SK-N-MC (cell line): Measurements from ENCODE around the gene CAMSAP1.

Experiments
- DNase-seq: peaks from one replicate; pipeline ENCODE4 v3.0.0-alpha.2; 2011; ENCODE audit warnings: low read depth, low spot score
- H3K27ac ChIP-seq: fragments of 200-600 bp; sonication (generic); 2 replicates; pipeline ENCODE4 v1.5.1; 2016; ENCODE audit warnings: mixed run types
- H3K36me3 ChIP-seq: fragments of 200-600 bp; sonication (generic); 2 replicates; pipeline ENCODE4 v1.6.1; 2017; ENCODE audit warnings: antibody characterized with exemption, low read length, mixed read lengths; ENCODE audit not compliant: insufficient read depth
- H3K4me3 ChIP-seq: fragments of 200-600 bp; sonication (generic); 2 replicates; pipeline ENCODE4 v1.5.1; 2016
- H3K9ac ChIP-seq: fragments of 200-600 bp; sonication (generic); 2 replicates; pipeline ENCODE4 v1.8.0; 2017; ENCODE audit warnings: mixed run types, mixed read lengths; ENCODE audit not compliant: insufficient read length
- H3K9me3 ChIP-seq: fragments of 200-600 bp; sonication (generic); 2 replicates; pipeline ENCODE4 v1.6.1; 2017; ENCODE audit warnings: low read depth, mild to moderate bottlenecking, antibody characterized with exemption, low read length, moderate library complexity, mixed read lengths
- EZH2 ChIP-seq: fragments of 200-600 bp; sonication (generic); IDR thresholded peaks from one replicate; pipeline ENCODE4 v1.6.1; 2017; ENCODE audit warnings: antibody characterized with exemption
- FOXP2 ChIP-seq: optimal IDR thresholded peaks from 2 replicates; pipeline ENCODE3; 2011; ENCODE audit warnings: mild to moderate bottlenecking, moderate library complexity; ENCODE audit not compliant: insufficient read depth; ENCODE audit errors: extremely low read length, control extremely low read depth
- POLR2AphosphoS5 ChIP-seq: IDR thresholded peaks from 2 replicates; pipeline ENCODE4 v1.6.1; 2012; ENCODE audit warnings: mild to moderate bottlenecking, low read depth, low read length, borderline replicate concordance

Gene CAMSAP1

DNA sequence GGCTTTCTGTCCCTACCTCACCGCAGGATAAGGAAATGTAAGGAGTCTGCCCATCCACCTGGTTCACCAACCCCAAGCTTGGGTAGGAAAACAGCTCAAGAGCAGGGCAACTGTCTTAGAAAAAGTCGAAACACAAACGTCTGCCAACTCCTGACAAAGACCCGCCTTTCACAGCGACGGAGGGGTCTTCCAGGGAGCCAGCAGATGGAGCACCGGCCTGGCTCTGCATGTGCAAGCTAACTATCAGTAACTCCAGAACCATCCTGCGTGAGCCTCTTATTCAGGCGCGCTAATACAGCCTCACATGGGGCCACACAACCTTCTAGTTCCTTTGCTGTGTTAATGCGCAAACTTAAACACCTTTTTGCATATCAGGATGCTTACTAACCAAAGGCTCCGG is 26.9 kb downstream of the CAMSAP1 start:
- no peak overlapping the region for H3K4me3 ChIP-seq
- H3K36me3 ChIP-seq: no peaks in the 10 kb centered on the region; the same call in 1 of the 2 replicates
- no peak overlapping the region for H3K27ac ChIP-seq
- no peak overlapping the region for H3K9ac ChIP-seq
- H3K9me3 ChIP-seq: no peaks in the 10 kb centered on the region
- TF ChIP-seq POLR2AphosphoS5 (no peak), EZH2 (no peak), FOXP2 (no peak)
- DNase-seq: no peak

DNA sequence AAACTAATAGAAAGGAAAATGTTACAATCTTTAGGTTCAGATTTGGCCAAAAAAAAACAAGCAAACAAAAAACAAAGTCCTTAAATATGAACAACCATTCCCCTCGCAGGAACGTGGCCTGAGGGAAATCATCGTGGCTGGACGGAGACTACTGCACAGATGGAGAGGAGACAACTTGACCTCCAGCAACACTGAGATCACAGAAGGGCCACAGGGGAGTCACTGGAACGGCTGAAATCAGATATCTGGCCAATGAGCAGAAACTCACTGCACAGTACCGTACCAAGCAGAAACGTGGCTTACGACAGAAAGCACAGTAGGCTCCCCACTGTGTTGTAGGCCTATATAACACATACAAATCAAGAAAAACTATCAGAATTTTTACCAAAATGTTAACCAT is 27.7 kb downstream of the CAMSAP1 start:
- DNase-seq: no peak
- TF ChIP-seq POLR2AphosphoS5 (no peak), EZH2 (no peak), FOXP2 (no peak)
- Histone ChIP-seq H3K27ac (no peak overlapping the region), H3K9me3 (no peaks in the 10 kb centered on the region), H3K36me3 (no peaks in the 10 kb centered on the region; the same call in 1 of the 2 replicates), H3K9ac (no peak overlapping the region), H3K4me3 (no peak overlapping the region)

DNA sequence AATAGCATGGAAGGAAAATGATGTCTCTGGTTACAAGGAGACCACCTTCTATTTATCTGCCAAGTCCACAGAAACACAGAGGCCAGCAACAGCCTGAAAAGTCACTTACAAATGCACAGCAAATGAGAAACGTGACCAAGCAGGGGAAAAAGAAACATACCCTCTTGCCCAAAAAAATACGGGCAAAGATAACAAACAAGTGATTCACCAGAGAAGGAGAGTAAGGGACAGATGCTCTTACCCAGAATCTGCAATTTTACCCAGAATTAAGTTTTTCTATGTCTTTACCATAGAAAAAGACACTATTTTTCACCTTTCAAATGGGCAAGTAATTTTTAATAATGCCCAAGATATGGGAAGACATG is 28.1 kb downstream of the CAMSAP1 start:
- H3K27ac ChIP-seq: no peak overlapping the region

GRCh38 chr9:135878528-135879236 is 28.7 kb downstream of the CAMSAP1 start:
- Histone ChIP-seq H3K4me3 (no peak overlapping the region), H3K27ac (no peak overlapping the region), H3K9ac (no peak overlapping the region), H3K9me3 (no peaks in the 10 kb centered on the region), H3K36me3 (no peaks in the 10 kb centered on the region; the same call in 1 of the 2 replicates)
- DNase-seq: no peak
- TF ChIP-seq FOXP2: no peak
- TF ChIP-seq EZH2: no peak
- TF ChIP-seq POLR2AphosphoS5: no peak

More for the DNA sequence above, 28.1 kb downstream of the CAMSAP1 start:
- no peaks in the 10 kb centered on the region; the same call in 1 of the 2 replicates for H3K36me3 ChIP-seq
- no peak for TF ChIP-seq EZH2
- TF ChIP-seq FOXP2: no peak
- TF ChIP-seq POLR2AphosphoS5: no peak
- H3K9me3 ChIP-seq: no peaks in the 10 kb centered on the region
- H3K4me3 ChIP-seq: no peak overlapping the region
- no peak for DNase-seq
- no peak overlapping the region for H3K9ac ChIP-seq

DNA sequence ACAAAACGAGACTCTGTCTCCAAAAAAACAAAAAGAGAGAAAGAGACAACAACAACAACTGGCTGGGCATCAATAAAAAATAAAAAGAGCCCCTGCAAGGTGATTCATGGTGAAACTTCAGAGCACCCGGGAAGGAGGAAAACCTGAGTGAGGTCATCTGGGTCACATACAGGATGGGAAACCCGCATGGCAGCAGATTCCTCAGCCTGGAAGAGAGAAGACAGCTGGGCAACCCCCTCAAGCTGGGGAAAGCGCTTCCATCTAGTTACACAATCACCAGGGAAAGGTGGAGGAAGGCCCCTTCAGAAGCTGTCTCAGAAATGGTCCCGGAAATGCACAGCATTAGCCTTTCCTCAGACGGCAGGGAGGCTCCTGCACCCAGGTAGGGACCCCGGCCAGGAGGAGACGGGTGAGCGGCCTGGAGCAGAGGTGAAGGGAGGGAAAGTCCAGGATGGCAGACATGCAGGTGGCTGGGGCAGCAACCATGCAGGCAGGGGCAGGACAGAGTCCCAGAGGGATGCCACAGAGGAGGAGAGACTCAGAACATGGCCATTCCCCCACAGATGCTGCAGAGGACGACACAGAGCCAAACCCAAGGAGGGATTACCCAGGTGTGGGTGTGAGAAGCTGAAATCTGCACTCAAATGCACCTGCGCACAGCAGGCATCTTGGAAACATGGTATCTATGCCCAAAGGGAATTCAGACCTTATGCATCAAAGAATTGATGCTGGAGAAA is 29.4 kb downstream of the CAMSAP1 start:
- Histone ChIP-seq H3K9ac (no peak overlapping the region), H3K4me3 (no peak overlapping the region), H3K27ac (no peak overlapping the region), H3K9me3 (no peaks in the 10 kb centered on the region), H3K36me3 (no peaks in the 10 kb centered on the region; the same call in 1 of the 2 replicates)
- DNase-seq: no peak
- TF ChIP-seq POLR2AphosphoS5 (no peak), FOXP2 (no peak), EZH2 (no peak)

GRCh38 chr9:135876936-135877335 is 30.4 kb downstream of the CAMSAP1 start:
- H3K9me3 ChIP-seq: no peaks in the 10 kb centered on the region
- no peak overlapping the region for H3K27ac ChIP-seq
- TF ChIP-seq FOXP2 (no peak), EZH2 (no peak), POLR2AphosphoS5 (no peak)
- H3K36me3 ChIP-seq: no peaks in the 10 kb centered on the region
- H3K9ac ChIP-seq: no peak overlapping the region
- no peak overlapping the region for H3K4me3 ChIP-seq
- DNase-seq: no peak

- no peaks in the 10 kb centered on the region for H3K36me3 ChIP-seq
- no peak for DNase-seq
- TF ChIP-seq FOXP2: no peak
- no peak for TF ChIP-seq POLR2AphosphoS5
- no peak for TF ChIP-seq EZH2
- H3K9ac ChIP-seq: no peak overlapping the region
- H3K4me3 ChIP-seq: no peak overlapping the region
- H3K9me3 ChIP-seq: no peaks in the 10 kb centered on the region
- H3K27ac ChIP-seq: no peak overlapping the region
Measured at GRCh38 chr9:135874859-135875258, 32.5 kb downstream of the CAMSAP1 start.

DNA sequence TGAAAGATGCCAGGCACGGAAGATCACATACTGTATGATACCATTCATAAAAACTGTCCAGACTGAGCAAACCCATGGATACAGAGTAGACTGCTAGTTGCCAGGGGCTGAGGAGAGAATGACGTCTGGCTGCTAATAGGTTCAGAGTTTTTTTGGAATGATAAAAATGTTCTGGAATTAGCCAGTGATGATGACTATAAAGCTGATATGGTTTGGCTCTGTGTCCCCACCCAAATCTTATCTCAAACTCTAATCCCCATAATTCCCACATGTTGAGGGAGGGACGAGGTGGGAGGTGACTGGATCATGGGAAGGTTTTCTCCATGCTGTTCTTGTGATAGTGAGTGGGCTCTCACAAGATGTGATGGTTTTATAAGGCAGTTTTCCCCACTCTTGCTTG is 37.4 kb downstream of the CAMSAP1 start:
- H3K36me3 ChIP-seq: no peaks in the 10 kb centered on the region; the same call in 1 of the 2 replicates
- DNase-seq: no peak

More for the DNA sequence above, 37.4 kb downstream of the CAMSAP1 start:
- H3K9me3 ChIP-seq: no peaks in the 10 kb centered on the region
- TF ChIP-seq POLR2AphosphoS5: no peak
- TF ChIP-seq EZH2: no peak
- TF ChIP-seq FOXP2: no peak
- no peak overlapping the region for H3K9ac ChIP-seq
- no peak overlapping the region for H3K27ac ChIP-seq
- no peak overlapping the region for H3K4me3 ChIP-seq
